Measurements from ENCODE around the gene RPL9.
A peak's percentile ranks its signal among the peaks of the same experiment; 100 is the strongest.

GRCh38 chr4:39469429-39470077 is 10.8 kb upstream of the RPL9 start:
- TF ChIP-seq CTCF (IDR thresholded peaks at IDR 0.05) (peak; percentile 63 to 89 (median 80)), POLR2A (IDR thresholded peaks at IDR 0.05) (no peak)
